ENCODE measurements around the gene SLCO2A1. TPM values are rescaled to one million over a fixed set of nuclear protein-coding genes. Genes with fewer than 3 reads are reported as not detected.

SLCO2A1 gene
- polyA plus RNA-seq, 10 donors, result 0.88 to 6.6 (median 1.2) TPM

- no peak for DNase-seq
These were observed 28.5 kb downstream of the SLCO2A1 start for GRCh38 chr3:134001251-134001650.

- no peak for DNase-seq
These were observed 29.6 kb downstream of the SLCO2A1 start for GRCh38 chr3:133999891-134000685.

DNA sequence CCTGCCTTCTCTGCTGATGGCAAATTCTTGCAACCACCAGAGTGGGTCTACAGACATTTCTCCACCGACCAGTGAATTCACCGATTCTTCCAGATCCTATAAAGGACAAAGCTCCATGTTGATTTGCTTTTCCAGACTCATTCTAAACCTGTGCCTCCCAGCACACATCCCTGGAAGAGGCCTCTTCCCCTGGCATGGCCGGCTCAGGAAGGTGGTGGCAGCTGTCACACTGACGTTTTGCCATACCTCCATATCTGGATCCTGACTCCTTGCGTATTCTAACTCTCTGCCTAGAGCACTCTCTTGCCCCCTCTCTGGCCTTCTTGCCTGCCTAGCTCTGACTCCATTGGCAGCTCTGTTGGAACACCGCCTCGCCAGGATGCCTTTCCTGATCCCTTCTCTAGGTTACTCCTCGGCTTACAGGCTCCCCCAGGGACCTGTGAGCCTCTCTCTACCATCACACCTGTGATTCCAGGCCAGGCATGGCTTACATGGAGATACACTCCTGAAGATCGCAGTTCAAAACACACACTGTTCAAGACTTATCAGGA lies 31.0 kb downstream of the SLCO2A1 start:
- DNase-seq, result no peak

- no peak for DNase-seq
These were observed 31.7 kb downstream of the SLCO2A1 start for GRCh38 chr3:133997871-133998635.

GRCh38 chr3:133996996-133997395 lies 32.7 kb downstream of the SLCO2A1 start:
- DNase-seq, result no peak

- DNase-seq, result no peak
These were observed 33.5 kb downstream of the SLCO2A1 start for GRCh38 chr3:133996251-133996661.

- DNase-seq, result no peak
These were observed 34.5 kb downstream of the SLCO2A1 start for GRCh38 chr3:133995264-133995663.

DNA sequence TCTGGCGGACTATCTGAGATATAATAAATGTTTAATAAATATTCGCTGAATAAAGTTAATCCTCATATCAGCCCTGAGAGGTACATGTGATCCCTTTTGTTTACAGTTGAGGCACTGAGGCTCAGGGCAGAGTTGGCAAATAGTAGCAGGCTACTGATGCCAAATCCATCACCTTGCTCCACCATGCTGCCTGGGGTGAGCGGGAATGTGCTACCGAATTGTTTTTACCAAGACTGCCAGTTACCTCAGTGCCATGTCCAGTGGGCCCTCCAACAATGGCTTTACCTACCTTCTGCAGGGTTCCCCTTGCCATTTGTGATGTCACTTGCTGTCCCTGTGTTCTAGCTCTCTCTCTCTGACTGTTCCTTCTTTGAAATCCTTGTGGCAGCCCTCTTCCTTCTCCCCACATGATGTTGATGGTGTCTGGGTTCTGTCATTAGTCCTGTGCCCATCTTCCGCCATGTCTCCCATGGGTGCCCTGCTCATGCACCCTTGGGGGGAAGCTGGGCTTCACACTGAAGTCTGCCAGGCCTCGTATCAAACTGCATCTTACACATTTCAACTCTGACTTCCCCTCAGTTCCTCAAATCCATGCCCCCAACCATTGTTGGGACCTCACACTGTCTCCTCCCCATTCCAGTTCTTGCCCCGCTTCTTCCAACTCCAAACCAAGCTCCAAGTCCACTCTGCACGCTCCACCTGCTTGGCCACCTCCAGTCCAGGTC lies 35.4 kb downstream of the SLCO2A1 start:
- DNase-seq, result no peak

DNA sequence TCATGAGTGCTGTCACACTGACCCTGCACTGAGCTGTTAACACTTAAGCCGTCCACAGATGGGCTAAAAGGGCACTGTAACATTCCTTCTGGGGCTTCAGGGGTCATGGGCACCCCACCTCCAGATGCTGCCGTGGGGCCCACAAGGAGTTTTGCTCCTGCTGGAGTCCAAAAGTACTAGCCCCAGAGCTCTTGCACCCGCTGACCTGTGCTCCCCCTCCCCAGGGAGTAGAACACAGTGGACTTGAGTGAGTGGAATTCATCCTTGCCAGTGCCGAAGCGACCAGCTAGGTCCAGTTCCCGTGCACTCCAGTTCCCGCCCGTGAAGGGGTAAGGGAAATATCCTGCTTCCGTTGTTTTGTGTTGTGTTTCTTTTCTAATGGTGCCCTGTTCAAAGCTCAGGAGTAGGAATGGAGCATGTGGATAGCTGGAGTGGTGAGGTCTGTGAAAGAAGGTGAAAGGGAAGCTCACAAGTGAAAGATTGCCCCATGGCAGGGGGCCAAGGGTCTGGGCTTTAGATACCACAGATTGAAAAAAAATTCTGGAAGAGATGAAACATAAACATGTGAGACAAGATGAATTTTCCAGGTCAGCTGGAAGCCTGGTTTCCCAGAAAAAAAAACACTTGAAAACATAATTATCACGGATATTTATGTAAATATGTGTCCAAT lies 36.6 kb downstream of the SLCO2A1 start:
- no peak for DNase-seq

DNA sequence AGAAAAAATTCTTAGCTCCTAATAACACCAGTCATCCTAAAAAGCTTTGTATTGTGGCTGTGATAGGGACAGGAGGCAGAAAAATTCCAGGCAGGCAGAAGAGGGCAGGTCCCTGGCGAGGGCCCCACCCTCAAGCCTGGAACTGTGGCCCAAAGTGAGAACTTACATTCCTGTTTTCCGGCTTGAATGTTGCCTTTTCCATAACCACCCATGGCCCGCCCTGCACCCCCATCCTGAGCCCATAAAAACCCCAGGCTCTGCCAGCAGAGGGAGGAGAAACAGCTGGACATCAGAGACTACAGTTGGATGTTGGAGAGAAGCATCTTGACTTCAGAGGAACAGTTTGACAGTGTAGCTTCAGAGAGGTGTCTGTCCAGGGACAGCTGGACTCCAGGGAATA lies 37.3 kb downstream of the SLCO2A1 start:
- no peak for DNase-seq

GRCh38 chr3:133991637-133992036 lies 38.1 kb downstream of the SLCO2A1 start:
- DNase-seq, result no peak

GRCh38 chr3:133991209-133991608 lies 38.5 kb downstream of the SLCO2A1 start:
- DNase-seq, result no peak

- DNase-seq, result no peak
These were observed 39.6 kb downstream of the SLCO2A1 start for GRCh38 chr3:133989936-133990702.

DNA sequence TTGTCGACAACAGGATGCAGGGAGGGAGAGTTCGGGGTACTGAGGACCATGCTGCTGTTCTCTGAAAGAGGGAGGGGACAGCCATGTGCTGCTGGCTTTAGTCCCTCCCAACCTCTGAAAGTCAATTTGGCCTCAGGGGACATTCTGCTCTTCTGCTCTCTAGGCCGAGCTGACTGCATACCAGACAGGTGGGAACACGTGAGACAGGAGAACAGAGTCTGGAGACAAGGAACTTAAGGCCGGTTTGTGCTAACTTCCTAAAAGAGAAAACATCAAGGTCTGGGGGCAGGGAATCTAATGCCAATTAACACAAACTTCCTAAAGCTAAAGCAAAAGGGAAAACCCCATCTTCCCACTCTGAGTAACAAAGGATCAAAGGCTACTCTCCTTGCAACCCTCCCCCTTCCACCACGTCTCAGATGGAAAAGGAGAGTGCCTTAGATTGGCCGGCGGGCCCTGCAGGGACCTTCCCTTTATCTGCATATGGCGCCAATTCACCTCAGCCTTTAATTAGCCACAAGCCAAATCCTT lies 41.0 kb downstream of the SLCO2A1 start:
- DNase-seq, result no peak

- no peak for DNase-seq
These were observed 41.7 kb downstream of the SLCO2A1 start for GRCh38 chr3:133987948-133988484.

DNA sequence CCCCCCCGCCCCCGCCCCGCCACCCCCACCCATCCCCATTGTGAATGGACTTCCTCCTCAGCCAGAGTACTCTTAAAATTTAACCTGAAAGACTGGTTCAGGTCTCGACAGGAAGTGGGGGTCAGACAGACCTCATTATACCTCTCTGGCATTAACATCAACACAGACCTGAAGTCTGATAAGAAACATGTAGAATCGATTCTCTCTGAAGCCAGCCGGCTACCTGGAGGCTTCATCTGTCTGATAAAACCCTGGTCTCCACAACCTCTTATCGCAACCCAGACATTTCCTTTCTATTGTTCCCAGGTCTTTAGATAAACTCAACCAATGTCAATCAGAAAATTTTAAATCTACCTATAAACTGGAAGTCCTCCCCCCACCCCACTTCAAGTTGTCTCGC lies 42.6 kb downstream of the SLCO2A1 start:
- no peak for DNase-seq

DNA sequence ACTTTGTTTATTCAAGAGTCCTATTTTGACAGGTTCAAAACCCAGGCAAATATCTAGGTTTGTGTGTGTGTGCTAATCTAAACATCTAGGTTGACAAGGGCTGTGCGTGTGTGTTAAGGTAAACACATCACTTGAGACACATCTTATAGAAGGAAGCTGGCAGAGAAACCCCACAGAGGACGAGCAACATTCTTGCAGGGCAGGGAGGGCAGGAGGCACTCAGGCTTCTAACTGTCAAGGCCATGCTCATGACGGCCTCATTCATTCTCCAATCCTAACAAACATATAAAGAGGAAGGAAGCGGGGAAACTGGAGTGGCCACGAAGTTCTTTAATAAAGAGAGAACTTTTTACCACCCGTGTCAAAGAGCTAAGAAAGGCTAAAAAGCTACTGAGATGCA lies 43.4 kb downstream of the SLCO2A1 start:
- DNase-seq, result no peak

GRCh38 chr3:133984975-133985374 lies 44.8 kb downstream of the SLCO2A1 start:
- DNase-seq, result no peak

DNA sequence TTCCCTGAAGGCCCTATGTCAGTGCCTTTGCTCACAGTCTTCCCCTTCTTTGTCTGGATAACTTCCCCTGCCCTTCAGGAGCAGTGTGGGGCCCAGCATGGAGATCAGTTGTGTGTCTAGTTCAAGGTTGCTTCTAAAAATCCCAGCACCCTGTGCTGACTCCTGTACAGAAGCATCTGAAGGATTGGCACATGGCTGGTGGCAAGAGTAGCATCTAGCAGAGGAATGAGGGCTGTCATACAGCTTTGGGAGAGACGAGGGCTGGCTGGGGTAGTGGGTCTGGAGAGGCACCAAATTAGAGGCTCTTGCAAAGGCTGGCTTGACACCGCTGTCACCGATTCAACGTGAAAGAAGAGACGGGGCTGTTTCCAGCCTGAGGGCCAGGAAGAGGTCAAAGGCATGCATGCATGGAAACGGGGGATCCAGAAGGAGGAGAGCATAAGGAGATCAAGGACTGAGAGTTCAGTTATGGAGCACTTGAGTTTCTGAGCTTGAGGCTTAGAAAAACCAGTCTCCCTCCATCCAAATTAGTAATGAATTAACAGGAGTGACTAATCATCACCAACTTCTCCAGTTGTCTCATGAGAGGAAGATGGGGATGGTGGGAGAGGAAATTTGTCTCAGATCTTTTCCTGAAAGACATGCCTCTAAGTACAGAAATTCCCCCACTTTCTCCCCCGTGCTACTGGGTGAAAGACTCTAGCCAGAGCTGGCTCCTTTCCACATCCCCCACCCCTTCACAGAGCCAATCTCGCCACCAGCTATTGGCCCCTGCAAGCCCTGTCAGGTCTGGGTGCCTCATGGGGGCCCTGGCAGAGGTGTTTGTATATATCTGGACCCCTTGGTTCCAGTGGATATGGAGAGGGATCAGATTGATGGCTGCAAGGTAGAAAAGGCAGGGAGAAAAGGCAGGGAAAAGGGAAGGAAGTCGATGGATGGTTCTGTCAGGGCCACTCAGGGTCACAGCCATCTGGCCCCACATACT lies 45.9 kb downstream of the SLCO2A1 start:
- no peak for DNase-seq

Data from muscle of back (tissue), 11 donors.